GM18873 (cell line): ENCODE results near the gene TM2D1.
"Not testable (repeated sequence)": the region's sequence is repeated elsewhere in the genome, so short reads cannot be mapped to it uniquely, and the experiment has no call there.

Source experiments
- ATAC-seq: cut with Tn5 transposase; IDR thresholded peaks from one replicate; pipeline ENCODE4 v1.9.1; 2021; ENCODE audit warnings: mild to moderate bottlenecking, moderate library complexity, moderate number of reproducible peaks; ENCODE audit not compliant: unreplicated experiment, low FRiP score

Gene TM2D1

GRCh38 chr1:61718996-61719663 lies 5.8 kb downstream of the TM2D1 start:
- not testable (repeated sequence) for ATAC-seq

GRCh38 chr1:61711969-61712368 lies 13.0 kb downstream of the TM2D1 start:
- no peak for ATAC-seq

- not testable (repeated sequence) for ATAC-seq
Measured at GRCh38 chr1:61711257-61711656, 13.7 kb downstream of the TM2D1 start.

DNA sequence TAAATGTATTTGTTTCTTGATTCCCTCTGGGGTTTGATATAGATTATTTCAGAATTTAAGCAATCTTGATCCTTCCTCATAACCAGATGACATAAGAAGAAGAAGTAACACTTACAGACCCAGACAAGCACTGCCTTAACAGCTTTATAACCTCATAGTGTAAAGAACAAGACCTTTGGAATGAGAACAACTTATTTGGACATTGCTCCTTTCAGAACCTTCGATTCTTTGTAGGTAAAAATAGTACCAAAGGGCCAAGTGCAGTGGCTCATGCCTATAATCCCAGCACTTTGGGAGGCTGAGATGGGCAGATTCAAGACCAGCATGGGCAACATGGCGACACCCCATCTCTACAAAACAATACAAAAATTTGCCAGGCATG lies 15.0 kb downstream of the TM2D1 start:
- ATAC-seq = no peak

- no peak for ATAC-seq
Measured at GRCh38 chr1:61708953-61709907, 15.7 kb downstream of the TM2D1 start.

DNA sequence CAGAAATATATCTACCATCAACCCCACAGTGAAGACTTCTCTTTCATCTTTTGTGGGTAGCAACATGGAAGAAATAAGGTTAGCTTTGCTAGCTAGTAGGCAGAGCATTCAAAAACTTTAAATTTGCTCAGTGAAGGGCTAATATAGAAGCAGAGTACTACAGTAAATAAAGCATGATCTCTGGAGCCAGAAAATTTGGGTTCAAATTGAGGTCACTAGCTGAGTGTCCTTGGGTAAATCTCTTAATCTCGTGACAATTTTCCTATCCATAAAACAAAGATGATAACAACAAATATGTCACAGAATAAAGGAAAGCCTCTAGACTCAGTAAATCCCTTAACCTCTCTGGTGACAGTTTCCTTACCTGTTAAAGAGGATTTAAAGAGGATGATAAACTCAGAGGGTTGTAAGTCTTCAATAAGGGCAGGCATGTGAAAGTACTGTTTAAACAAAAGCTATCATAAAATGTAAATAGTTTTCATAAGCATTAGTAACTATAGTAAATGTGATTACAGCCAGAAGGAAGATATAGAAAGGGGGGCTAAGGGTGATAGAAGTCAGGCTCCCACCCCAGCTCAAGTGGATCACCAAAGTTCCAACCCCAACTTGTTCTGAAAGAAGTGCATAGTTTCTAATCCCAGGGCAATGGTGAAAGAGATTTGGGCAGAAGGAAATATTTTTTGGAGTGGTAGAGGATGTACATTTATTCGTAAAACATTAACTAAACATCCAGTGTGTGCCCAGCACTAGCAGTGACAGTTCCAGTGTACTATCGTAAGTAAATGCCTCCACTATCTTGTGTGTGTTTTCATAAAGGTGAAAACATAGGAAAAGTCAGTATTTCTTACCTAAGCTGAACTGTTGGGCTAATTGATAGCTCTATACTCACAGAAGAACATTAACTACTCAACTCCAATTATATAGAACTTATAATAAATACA lies 24.8 kb downstream of the TM2D1 start:
- ATAC-seq = no peak

DNA sequence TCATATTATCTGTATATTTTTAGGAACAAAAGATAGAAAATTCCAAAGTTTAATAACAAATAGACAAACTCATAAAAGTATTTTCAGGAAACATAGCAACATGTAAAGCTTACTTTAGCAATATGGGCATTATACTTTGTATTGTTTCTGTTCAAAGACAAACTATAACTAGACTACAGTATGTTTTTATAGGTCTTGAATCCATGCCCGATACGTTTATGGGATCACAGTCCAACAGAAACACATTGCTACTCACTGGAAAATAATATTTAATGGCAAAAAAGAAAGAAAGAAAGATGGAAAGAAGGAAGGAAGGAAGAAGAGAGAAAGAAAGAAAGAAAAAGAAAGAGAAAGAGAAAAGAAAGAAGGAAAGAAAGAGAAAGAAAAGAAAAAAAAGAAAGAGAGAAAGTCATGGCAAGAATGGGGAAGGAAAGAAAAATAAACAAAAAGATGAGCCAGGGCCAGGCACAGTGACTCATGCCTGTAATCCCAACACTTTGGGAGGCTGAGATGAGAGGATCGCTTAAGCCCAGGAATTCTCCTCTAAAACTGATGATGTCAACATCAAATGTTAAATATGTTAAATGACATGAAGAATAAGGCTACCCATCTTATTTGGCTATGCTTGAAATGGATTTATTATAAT lies 32.7 kb downstream of the TM2D1 start:
- ATAC-seq = no peak

- ATAC-seq = no peak
Measured at GRCh38 chr1:61687901-61688300, 37.0 kb downstream of the TM2D1 start.

DNA sequence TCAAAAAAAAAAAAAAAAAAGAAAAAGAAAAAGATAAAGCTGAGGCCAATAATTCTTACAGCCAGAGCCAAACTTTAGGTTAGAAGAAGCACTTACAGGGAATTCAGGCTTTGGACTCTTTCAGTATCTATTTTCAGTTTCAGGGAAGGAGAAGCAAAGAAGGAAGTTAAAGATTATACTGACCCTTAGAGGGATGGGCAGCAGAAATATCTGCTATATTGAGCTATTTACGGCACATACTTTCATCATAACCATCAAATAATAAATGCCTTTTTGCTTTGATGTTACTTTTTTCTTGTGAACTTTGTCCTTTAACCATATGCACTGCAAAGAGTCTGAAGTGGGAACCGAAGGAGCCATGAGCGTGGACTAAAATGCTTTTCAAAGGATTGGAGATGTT lies 42.0 kb downstream of the TM2D1 start:
- ATAC-seq = no peak

- no peak for ATAC-seq
Measured at GRCh38 chr1:61680500-61680899, 44.4 kb downstream of the TM2D1 start.

- not testable (repeated sequence) for ATAC-seq
Measured at GRCh38 chr1:61676881-61677280, 48.1 kb downstream of the TM2D1 start.

- no peak for ATAC-seq
Measured at GRCh38 chr1:61674221-61674620, 50.7 kb downstream of the TM2D1 start.

- no peak for ATAC-seq
Measured at GRCh38 chr1:61672376-61672775, 52.6 kb downstream of the TM2D1 start.

GRCh38 chr1:61670445-61670844 lies 54.5 kb downstream of the TM2D1 start:
- ATAC-seq = no peak

GRCh38 chr1:61670016-61670415 lies 54.9 kb downstream of the TM2D1 start:
- ATAC-seq = no peak

GRCh38 chr1:61659061-61659460 lies 65.9 kb downstream of the TM2D1 start:
- no peak for ATAC-seq

DNA sequence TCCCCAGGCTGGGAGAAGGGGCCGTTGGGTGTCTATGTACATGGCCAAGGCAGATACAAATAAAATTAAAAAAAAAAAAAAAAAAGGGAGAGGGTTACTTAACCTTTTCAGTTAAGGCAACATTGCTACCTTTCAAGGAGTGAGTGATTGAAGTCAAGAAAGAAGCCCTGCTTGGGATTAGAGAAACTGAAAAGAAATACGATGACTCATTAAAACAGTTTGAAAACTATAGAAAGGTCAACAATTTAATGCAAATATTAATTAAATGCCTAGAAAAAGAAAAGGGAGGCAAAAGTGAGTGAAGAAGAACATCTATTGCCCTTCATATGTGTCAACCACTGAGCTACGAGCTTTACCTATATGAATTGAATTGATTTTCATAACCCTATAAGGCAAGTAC lies 69.5 kb downstream of the TM2D1 start:
- ATAC-seq = no peak

DNA sequence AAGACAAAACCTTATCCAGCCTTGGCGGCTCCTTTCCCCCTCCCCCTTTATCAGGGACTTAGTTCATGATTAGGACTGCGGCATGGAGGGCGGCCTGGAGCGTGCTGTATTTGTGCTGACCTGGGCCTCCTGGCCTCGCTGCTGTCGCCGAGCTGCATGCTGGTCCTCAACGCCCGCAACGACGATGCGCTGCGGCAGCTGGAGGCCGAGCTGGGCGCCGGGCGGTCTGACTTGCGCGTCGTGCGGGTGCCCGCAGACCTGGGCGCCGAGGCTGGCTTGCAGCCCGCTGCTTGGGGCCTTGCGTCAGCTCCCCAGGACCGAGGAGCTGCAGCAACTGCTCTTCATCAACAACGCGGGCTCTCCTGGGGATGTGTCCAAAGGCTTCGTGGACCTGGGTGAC lies 70.9 kb downstream of the TM2D1 start:
- no peak for ATAC-seq

DNA sequence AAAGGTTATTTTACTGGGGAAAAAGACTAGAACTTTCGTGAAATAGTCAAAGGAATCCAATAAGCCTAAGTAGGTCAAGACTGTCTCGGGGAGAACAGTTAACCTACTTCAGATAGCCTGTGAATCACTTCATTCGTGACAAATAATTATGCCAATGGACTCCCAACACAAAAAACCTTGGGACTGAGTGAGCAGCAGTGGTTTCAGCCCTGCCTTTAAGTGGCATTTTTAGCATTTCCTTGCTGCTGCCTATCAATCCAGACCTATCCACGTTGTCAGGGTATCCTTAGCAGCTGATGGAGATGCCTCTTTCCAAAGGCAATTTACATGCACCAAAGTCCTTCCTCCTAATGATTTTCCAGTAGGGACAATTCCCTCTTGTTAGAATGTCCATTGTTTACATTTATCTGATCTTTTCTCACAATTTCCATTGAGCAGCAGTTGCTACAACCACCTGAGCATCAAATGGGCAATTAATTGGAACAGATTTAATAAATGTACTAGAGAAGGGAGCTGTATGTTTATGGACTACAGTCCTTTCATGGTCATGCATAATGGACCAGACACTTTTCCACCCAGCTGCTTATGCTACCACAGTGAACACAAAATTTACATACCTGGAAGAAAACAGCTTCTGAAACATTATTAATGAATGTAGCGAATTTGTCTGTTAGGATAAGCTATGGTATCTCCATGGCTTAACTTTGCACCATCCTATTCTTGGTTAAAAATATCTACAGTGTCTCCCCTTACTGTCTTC lies 75.8 kb downstream of the TM2D1 start:
- no peak for ATAC-seq
